Tibial nerve (tissue), 4 donors: ENCODE results near the gene PGBD5. TPM values are rescaled to one million over a fixed set of nuclear protein-coding genes. Genes with fewer than 3 reads are reported as not detected.

ENCODE experiments used
- DNase-seq, 2 donors: peaks; one replicate each; pipeline ENCODE4 v3.0.0-alpha.2; 2019; ENCODE audit warnings: low spot score in 2 of 2
- H3K27ac ChIP-seq, 4 donors: fragments of 200-600 bp; sonication (generic) in 3 of 4; one replicate each; pipeline ENCODE4 v1.5.1; 2017 to 2019; ENCODE audit warnings: mild to moderate bottlenecking in 1 of 4
- H3K27me3 ChIP-seq, 2 donors: fragments of 200-600 bp; sonication (generic) in 1 of 2; one replicate each; pipeline versions ENCODE4 v1.5.1 to v1.6.0; 2017 to 2019
- H3K36me3 ChIP-seq, 3 donors: fragments of 200-600 bp; sonication (generic); one replicate each; pipeline ENCODE4 v1.5.1; 2018 to 2019
- H3K4me1 ChIP-seq, 4 donors: fragments of 200-600 bp; sonication (generic) in 3 of 4; one replicate each; pipeline ENCODE4 v1.5.1; 2017 to 2019
- H3K4me3 ChIP-seq, 4 donors: fragments of 200-600 bp; sonication (generic) in 3 of 4; one replicate each; pipeline ENCODE4 v1.5.1; 2017 to 2019; ENCODE audit warnings: mild to moderate bottlenecking in 1 of 4, moderate library complexity in 1 of 4
- H3K9me3 ChIP-seq, 4 donors: fragments of 200-600 bp; sonication (generic) in 3 of 4; one replicate each; pipeline ENCODE4 v1.5.1; 2017 to 2019
- EP300 ChIP-seq, 2 donors: sonication (generic); formaldehyde crosslinking; IDR thresholded peaks; one replicate each; pipeline ENCODE4 v1.6.1; 2017; ENCODE audit warnings: antibody characterized with exemption in 2 of 2, mild to moderate bottlenecking in 1 of 2
- POLR2A ChIP-seq, 2 donors: fragments of 450-650 bp; IDR thresholded peaks; one replicate each; pipeline ENCODE4 v1.6.1; 2017; ENCODE audit warnings: antibody characterized with exemption in 2 of 2, mild to moderate bottlenecking in 2 of 2, moderate library complexity in 2 of 2
- WGBS, 2 donors: methylation state at CpG; one replicate each; pipeline ENCODE4 v1.1.5; 2018; 5-methylcytosine and 5-hydroxymethylcytosine counted together
- total RNA-seq, 4 donors: library from RNA; depleted of rRNA; stranded (reverse); fragments of >200 nt; gene quantifications; one replicate each; pipeline ENCODE4 v1.1.0, GENCODE V29; 2016
- TF ChIP-seq, protein P1 (sequence below), 5 experiments: fragments of 200-600 bp in 3 of 5; fragments of 450-650 bp in 2 of 5; sonication (generic) in 3 of 5; IDR thresholded peaks; one replicate each; pipeline ENCODE4 v1.5.1; 2016 to 2019; ENCODE audit warnings: antibody characterized with exemption in 5 of 5, mild to moderate bottlenecking in 3 of 5, moderate library complexity in 2 of 5

Gene PGBD5
- total RNA-seq, 4 donors from 2014 or later = 1.4 to 5.1 (median 2.2) TPM

DNA sequence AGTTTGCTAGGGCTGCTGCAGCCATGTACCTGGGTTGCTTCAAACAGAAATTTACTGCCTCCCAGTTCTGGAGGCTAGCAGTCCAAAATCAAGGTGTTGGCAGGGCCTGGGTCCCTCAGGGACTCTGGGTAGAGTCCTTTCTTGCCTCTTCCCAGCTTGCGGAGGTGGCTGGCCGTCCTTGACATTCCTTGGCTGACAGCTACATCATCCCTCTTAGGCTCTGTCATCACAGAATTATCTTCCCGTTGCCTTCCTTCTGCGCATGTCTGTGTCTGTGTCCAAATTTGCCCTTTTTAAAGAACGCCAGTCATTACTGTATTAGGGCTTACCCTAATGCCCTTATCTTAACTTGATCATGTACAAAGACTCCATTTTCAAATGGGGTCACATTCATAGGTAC, 37.6 kb upstream of the PGBD5 start:
- TF ChIP-seq, protein P1, sequence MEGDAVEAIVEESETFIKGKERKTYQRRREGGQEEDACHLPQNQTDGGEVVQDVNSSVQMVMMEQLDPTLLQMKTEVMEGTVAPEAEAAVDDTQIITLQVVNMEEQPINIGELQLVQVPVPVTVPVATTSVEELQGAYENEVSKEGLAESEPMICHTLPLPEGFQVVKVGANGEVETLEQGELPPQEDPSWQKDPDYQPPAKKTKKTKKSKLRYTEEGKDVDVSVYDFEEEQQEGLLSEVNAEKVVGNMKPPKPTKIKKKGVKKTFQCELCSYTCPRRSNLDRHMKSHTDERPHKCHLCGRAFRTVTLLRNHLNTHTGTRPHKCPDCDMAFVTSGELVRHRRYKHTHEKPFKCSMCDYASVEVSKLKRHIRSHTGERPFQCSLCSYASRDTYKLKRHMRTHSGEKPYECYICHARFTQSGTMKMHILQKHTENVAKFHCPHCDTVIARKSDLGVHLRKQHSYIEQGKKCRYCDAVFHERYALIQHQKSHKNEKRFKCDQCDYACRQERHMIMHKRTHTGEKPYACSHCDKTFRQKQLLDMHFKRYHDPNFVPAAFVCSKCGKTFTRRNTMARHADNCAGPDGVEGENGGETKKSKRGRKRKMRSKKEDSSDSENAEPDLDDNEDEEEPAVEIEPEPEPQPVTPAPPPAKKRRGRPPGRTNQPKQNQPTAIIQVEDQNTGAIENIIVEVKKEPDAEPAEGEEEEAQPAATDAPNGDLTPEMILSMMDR (IDR thresholded peaks at IDR 0.05) = no peak
- TF ChIP-seq POLR2A (IDR thresholded peaks at IDR 0.05) = no peak
- no peak for TF ChIP-seq EP300 (IDR thresholded peaks at IDR 0.05)
- Histone ChIP-seq H3K9me3 (no peaks in the 10 kb centered on the region), H3K4me1 (no peaks in the 10 kb centered on the region), H3K4me3 (no peak overlapping the region), H3K36me3 (no peaks in the 10 kb centered on the region), H3K27ac (no peak overlapping the region), H3K27me3 (no peaks in the 10 kb centered on the region)
- 79 to 82% methylated on average over 5 of the region's 5 CpGs for WGBS, 2 donors
- no peak for DNase-seq

DNA sequence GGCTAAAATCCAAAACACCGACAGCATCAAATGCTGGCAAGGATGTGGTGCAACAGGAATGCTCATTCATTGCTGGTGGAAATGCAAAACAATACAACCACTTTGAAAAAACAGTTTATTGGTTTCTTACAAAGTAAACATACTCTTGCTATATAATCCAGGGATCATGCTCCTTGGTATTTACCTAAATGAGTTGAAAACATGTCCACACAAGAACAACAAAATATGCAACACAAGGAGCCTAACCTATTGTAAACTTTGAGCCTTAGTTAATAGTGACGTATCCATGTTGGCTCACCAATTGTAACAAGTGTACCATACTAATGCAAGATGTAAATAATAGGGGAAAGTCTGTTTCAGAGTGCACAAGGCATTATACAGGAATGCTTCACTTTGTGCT, 37.2 kb upstream of the PGBD5 start:
- Histone ChIP-seq H3K4me1 (no peaks in the 10 kb centered on the region), H3K27ac (no peak overlapping the region), H3K27me3 (no peaks in the 10 kb centered on the region), H3K36me3 (no peaks in the 10 kb centered on the region), H3K4me3 (no peak overlapping the region), H3K9me3 (no peaks in the 10 kb centered on the region)
- TF ChIP-seq, protein P1 (IDR thresholded peaks at IDR 0.05) = no peak
- TF ChIP-seq EP300 (IDR thresholded peaks at IDR 0.05) (no peak), POLR2A (IDR thresholded peaks at IDR 0.05) (no peak)
- 58 to 64% methylated on average over 2 of the region's 2 CpGs for WGBS, 2 donors
- DNase-seq = no peak

DNA sequence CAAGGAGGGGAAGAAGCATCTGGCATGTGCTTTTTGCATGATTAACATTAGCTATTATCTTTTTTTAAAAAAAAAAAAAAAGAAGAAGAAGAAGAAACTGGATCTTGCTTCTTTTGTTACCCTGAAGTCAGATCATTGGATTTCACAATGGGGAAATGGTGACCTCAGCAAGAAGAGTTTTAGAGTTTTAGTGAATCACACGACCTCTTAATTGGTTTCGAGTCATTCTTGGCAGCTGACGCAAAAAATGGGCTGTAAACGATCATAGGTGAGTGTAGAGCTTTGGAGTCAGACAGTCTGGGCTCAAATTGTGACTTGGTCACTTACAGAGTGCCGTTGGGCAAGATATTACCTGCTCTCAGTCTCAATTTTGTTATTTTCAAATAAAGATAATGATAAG, 33.3 kb upstream of the PGBD5 start:
- H3K27ac ChIP-seq = no peak overlapping the region
- H3K9me3 ChIP-seq = no peaks in the 10 kb centered on the region
- no peak for DNase-seq
- no peak overlapping the region for H3K4me3 ChIP-seq
- no peaks in the 10 kb centered on the region for H3K27me3 ChIP-seq
- WGBS, 2 donors = 43 to 49% methylated on average over 5 of the region's 5 CpGs
- H3K36me3 ChIP-seq = no peaks in the 10 kb centered on the region
- TF ChIP-seq POLR2A (IDR thresholded peaks at IDR 0.05) (no peak), EP300 (IDR thresholded peaks at IDR 0.05) (no peak)
- TF ChIP-seq, protein P1 (IDR thresholded peaks at IDR 0.05) = no peak
- H3K4me1 ChIP-seq = no peaks in the 10 kb centered on the region

DNA sequence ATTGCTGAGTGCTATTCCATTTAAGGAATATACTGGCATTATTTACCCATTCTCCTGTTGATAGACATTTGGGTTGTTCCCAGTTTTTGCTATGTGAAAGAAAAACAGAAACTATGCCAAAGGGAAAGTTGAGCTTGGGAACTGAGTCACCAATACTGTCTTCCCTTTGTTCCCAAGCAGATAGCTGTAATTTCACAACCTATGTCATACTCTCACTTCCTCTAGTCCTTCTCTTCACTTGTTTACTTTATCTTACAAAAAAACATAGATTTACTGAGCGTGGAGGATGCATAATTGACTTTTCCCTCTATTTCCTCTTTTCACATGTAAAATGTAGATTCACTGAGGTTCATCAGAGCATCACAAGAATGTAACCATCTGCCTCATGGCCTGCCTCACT, 32.4 kb upstream of the PGBD5 start:
- Histone ChIP-seq H3K9me3 (no peaks in the 10 kb centered on the region), H3K27ac (peak overlapping the region in 1 of 4 donors; percentile 22), H3K27me3 (no peaks in the 10 kb centered on the region), H3K36me3 (no peaks in the 10 kb centered on the region), H3K4me3 (no peak overlapping the region), H3K4me1 (no peaks in the 10 kb centered on the region)
- WGBS, 2 donors = 38 to 42% methylated on average over 1 of the region's 1 CpG
- no peak for DNase-seq
- TF ChIP-seq EP300 (IDR thresholded peaks at IDR 0.05) = no peak
- TF ChIP-seq, protein P1 (IDR thresholded peaks at IDR 0.05) = no peak
- TF ChIP-seq POLR2A (IDR thresholded peaks at IDR 0.05) = no peak

DNA sequence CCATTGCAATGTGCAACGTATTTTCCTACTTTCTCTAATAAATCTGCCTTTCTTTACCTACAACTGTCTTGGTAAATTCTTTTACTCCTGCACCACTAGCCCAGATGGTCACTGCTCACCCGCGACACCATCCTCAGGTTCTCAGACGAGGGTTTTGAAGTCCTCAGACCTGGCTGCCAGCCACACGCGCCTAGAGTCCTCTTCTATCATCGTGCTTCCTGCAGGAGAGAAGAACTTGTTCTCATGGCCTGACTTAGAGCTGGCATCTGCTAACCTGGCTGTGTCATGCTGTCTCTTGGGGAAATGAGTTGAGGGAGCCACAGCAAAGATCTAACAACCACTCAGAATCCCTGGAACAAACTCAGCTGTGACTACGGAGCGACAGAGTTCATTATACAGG, 30.3 kb upstream of the PGBD5 start:
- 86 to 90% methylated on average over 9 of the region's 9 CpGs for WGBS, 2 donors
- Histone ChIP-seq H3K4me1 (no peaks in the 10 kb centered on the region), H3K27ac (no peak overlapping the region), H3K36me3 (no peaks in the 10 kb centered on the region), H3K4me3 (no peak overlapping the region), H3K9me3 (no peaks in the 10 kb centered on the region), H3K27me3 (no peaks in the 10 kb centered on the region)
- DNase-seq = no peak
- TF ChIP-seq, protein P1 (IDR thresholded peaks at IDR 0.05) = no peak
- TF ChIP-seq EP300 (IDR thresholded peaks at IDR 0.05) (no peak), POLR2A (IDR thresholded peaks at IDR 0.05) (no peak)
